Measurements from ENCODE around the gene PNPLA2. TPM values are rescaled to one million over a fixed set of nuclear protein-coding genes. Genes with fewer than 3 reads are reported as not detected.

Gene PNPLA2
- polyA plus RNA-seq, 3 donors, result 26.8 to 321 (median 35.0) TPM

GRCh38 chr11:826227-826621, 7.5 kb downstream of the PNPLA2 start:
- no peak overlapping the region for H3K4me2 ChIP-seq (replicated peaks; ENCODE audit: extremely low read depth, low read length, poor library complexity, severe bottlenecking)
- no peaks in the 10 kb centered on the region for H3K9me3 ChIP-seq (replicated peaks in 1 of 2; ENCODE audit: control insufficient read depth in 1 of 2, insufficient read depth in 1 of 2, low read length in 2 of 2)
- H3K4me3 ChIP-seq (replicated peaks in 1 of 3; ENCODE audit: low read depth in 2 of 3, low read length in 3 of 3), result peak overlapping the region in 1 of 3 experiments; percentile 73
- H2AFZ ChIP-seq (ENCODE audit: insufficient read depth, low read depth, low read length, poor library complexity, severe bottlenecking), result no peak overlapping the region
- peaks cover 32% of the 10 kb centered on the region for H3K79me2 ChIP-seq (ENCODE audit: insufficient read depth, low read length)
- Mint-ChIP-seq H3K4me1 (peaks cover 64% of the 10 kb centered on the region), H3K9me3 (peaks cover 0 to 9% (median 1%) of the 10 kb centered on the region in 7 donors), H3K27ac (peak overlapping the region in 1 of 7 donors; percentile 30), H3K27me3 (ENCODE audit: low read depth in 3 of 3) (peaks cover 41 to 46% (median 45%) of the 10 kb centered on the region in 3 donors), H3K36me3 (peaks cover 32 to 40% of the 10 kb centered on the region in 2 donors), H3K4me3 (peak overlapping the region; percentile 69 to 73)
- no peak overlapping the region for H3K9ac ChIP-seq (ENCODE audit: insufficient read depth, low read length, poor library complexity, severe bottlenecking)
- TF ChIP-seq, protein P1, sequence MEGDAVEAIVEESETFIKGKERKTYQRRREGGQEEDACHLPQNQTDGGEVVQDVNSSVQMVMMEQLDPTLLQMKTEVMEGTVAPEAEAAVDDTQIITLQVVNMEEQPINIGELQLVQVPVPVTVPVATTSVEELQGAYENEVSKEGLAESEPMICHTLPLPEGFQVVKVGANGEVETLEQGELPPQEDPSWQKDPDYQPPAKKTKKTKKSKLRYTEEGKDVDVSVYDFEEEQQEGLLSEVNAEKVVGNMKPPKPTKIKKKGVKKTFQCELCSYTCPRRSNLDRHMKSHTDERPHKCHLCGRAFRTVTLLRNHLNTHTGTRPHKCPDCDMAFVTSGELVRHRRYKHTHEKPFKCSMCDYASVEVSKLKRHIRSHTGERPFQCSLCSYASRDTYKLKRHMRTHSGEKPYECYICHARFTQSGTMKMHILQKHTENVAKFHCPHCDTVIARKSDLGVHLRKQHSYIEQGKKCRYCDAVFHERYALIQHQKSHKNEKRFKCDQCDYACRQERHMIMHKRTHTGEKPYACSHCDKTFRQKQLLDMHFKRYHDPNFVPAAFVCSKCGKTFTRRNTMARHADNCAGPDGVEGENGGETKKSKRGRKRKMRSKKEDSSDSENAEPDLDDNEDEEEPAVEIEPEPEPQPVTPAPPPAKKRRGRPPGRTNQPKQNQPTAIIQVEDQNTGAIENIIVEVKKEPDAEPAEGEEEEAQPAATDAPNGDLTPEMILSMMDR (IDR thresholded peaks at IDR 0.05), result no peak
- intact Hi-C loops (cut with micrococcal nuclease), result no loop called here
- H3K4me1 ChIP-seq (ENCODE audit: control insufficient read depth in 1 of 2, insufficient read depth in 2 of 2, low read length in 2 of 2), result peaks cover 75 to 84% of the 10 kb centered on the region in 2 donors
- H3K27ac ChIP-seq (ENCODE audit: low read depth in 1 of 2, low read length in 2 of 2), result no peak overlapping the region
- H4K20me1 ChIP-seq (ENCODE audit: insufficient read depth, low read length), result peaks cover 58% of the 10 kb centered on the region
- no peak for DNase-seq
- peaks cover 21 to 32% of the 10 kb centered on the region in 2 donors for H3K36me3 ChIP-seq (replicated peaks in 1 of 2; ENCODE audit: control insufficient read depth in 1 of 2, insufficient read depth in 2 of 2, low read length in 2 of 2)
- 76% methylated on average over 4 of the region's 9 CpGs for WGBS (ENCODE audit: insufficient coverage)
- peaks cover 7 to 42% of the 10 kb centered on the region in 2 donors for H3K27me3 ChIP-seq (ENCODE audit: control insufficient read depth in 2 of 2, insufficient read depth in 2 of 2, low read length in 2 of 2)

- TF ChIP-seq, protein P1 (IDR thresholded peaks at IDR 0.05), result no peak
- Mint-ChIP-seq H3K4me3 (peak overlapping the region; percentile 69 to 73), H3K4me1 (peaks cover 64% of the 10 kb centered on the region), H3K36me3 (peaks cover 33 to 38% of the 10 kb centered on the region in 2 donors), H3K9me3 (peaks cover 0 to 14% (median 1%) of the 10 kb centered on the region in 7 donors), H3K27me3 (ENCODE audit: low read depth in 3 of 3) (peaks cover 46 to 51% (median 51%) of the 10 kb centered on the region in 3 donors), H3K27ac (peak overlapping the region in 1 of 7 donors; percentile 30)
- intact Hi-C loops (cut with micrococcal nuclease), result no loop called here
- Histone ChIP-seq H3K9ac (ENCODE audit: insufficient read depth, low read length, poor library complexity, severe bottlenecking) (peak overlapping the region; percentile 60), H3K27ac (ENCODE audit: low read depth in 1 of 2, low read length in 2 of 2) (no peak overlapping the region), H3K79me2 (ENCODE audit: insufficient read depth, low read length) (peaks cover 26% of the 10 kb centered on the region), H3K4me2 (replicated peaks; ENCODE audit: extremely low read depth, low read length, poor library complexity, severe bottlenecking) (peak overlapping the region; percentile 84), H3K27me3 (ENCODE audit: control insufficient read depth in 2 of 2, insufficient read depth in 2 of 2, low read length in 2 of 2) (peaks cover 10 to 48% of the 10 kb centered on the region in 2 donors), H3K36me3 (replicated peaks in 1 of 2; ENCODE audit: control insufficient read depth in 1 of 2, insufficient read depth in 2 of 2, low read length in 2 of 2) (peaks cover 21 to 32% of the 10 kb centered on the region in 2 donors), H4K20me1 (ENCODE audit: insufficient read depth, low read length) (peaks cover 58% of the 10 kb centered on the region), H3K9me3 (replicated peaks in 1 of 2; ENCODE audit: control insufficient read depth in 1 of 2, insufficient read depth in 1 of 2, low read length in 2 of 2) (no peaks in the 10 kb centered on the region), H2AFZ (ENCODE audit: insufficient read depth, low read depth, low read length, poor library complexity, severe bottlenecking) (peak overlapping the region; percentile 63), H3K4me3 (replicated peaks in 1 of 3; ENCODE audit: low read depth in 2 of 3, low read length in 3 of 3) (peak overlapping the region; percentile 21 to 73 (median 27)), H3K4me1 (ENCODE audit: control insufficient read depth in 1 of 2, insufficient read depth in 2 of 2, low read length in 2 of 2) (peaks cover 74 to 84% of the 10 kb centered on the region in 2 donors)
- DNase-seq, result no peak
- 0% methylated on average over 19 of the region's 22 CpGs for WGBS (ENCODE audit: insufficient coverage)
Observed at GRCh38 chr11:826836-827145, 8.1 kb downstream of the PNPLA2 start.
